ENCODE data around the gene B3GAT1.

The B3GAT1 gene

DNA sequence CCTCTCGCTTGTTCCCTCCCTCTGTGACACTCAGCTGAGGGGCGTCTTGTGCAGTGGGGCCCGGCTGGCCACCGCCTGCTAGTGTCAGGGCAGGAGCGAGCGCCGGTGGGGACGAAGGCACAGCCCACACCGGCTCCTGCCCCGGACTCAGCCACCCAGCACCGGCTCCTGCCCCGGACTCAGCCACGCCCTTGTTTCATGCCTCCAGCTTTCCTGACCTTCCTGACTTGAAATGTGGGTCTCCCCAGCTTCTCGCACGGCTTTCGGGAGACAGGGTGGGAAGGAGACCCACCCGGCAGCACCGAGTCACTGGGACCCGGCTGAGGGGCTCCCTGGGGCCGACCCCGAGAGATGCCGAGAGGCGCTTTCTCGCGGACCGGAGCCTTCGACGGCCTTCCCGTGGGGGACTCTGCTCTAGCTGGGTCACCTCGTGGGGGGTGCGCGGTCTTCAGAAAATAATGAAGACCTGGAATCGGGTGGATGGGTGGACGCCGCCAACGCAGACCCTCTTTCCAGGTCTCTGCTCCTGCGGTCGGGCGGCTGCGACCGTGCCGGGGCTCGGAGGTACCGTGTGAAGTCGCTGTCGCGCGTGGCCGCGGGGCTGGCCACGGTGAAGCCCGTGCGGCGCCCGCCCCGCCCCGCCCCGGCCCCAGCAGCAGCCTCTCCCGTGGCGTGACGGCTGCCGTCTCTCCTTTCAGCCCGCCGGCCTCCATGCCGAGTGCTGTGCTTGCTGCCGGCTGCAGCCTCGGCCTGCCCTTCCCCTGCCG, 70.1 kb downstream of the B3GAT1 start:
- intact Hi-C loops (cut with DNase I; ENCODE audit: low total_unique reads) = no loop called here
- Histone ChIP-seq H3K36me3 (no peaks in the 10 kb centered on the region), H3K4me3 (no peak overlapping the region), H3K27ac (no peak overlapping the region), H3K27me3 (no peaks in the 10 kb centered on the region), H3K9me3 (no peaks in the 10 kb centered on the region), H3K4me1 (no peaks in the 10 kb centered on the region)
- no peak for DNase-seq
- TF ChIP-seq, protein P1, sequence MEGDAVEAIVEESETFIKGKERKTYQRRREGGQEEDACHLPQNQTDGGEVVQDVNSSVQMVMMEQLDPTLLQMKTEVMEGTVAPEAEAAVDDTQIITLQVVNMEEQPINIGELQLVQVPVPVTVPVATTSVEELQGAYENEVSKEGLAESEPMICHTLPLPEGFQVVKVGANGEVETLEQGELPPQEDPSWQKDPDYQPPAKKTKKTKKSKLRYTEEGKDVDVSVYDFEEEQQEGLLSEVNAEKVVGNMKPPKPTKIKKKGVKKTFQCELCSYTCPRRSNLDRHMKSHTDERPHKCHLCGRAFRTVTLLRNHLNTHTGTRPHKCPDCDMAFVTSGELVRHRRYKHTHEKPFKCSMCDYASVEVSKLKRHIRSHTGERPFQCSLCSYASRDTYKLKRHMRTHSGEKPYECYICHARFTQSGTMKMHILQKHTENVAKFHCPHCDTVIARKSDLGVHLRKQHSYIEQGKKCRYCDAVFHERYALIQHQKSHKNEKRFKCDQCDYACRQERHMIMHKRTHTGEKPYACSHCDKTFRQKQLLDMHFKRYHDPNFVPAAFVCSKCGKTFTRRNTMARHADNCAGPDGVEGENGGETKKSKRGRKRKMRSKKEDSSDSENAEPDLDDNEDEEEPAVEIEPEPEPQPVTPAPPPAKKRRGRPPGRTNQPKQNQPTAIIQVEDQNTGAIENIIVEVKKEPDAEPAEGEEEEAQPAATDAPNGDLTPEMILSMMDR (IDR thresholded peaks at IDR 0.05) = no peak

DNA sequence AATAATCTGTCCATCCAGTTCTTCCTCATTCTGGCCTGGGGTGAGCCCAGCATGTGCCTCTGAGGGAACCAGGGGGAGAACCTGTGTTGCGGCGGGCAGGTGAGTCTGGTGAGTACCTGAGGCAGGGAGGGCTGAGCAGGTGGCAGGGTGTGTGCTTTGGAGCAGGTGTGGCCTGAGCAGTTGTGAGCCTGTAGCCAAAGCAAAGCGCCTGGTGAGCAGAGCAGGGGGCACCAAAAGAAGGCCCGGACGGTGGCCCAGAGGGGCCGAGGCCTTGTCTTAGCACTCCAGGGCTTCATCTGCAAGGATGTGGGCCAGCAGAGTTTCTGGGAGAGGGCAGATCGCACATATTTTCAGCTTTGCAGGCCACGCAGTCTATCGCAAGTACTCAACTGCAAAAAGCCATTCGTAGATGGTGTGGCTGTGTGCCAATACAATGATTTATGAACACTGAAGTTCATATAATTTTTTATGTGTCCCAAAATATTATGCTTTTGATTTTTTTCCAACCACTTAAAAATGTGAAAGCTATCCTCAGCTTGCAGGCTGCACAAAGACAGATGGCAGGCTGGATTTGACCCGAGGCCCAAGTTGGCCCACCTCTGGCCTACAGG, 71.6 kb downstream of the B3GAT1 start:
- Histone ChIP-seq H3K27ac (no peak overlapping the region), H3K36me3 (no peaks in the 10 kb centered on the region), H3K27me3 (no peaks in the 10 kb centered on the region), H3K4me3 (no peak overlapping the region), H3K9me3 (no peaks in the 10 kb centered on the region), H3K4me1 (no peaks in the 10 kb centered on the region)
- TF ChIP-seq, protein P1 (IDR thresholded peaks at IDR 0.05) = no peak
- intact Hi-C loops (cut with DNase I; ENCODE audit: low total_unique reads) = no loop called here
- DNase-seq = no peak

DNA sequence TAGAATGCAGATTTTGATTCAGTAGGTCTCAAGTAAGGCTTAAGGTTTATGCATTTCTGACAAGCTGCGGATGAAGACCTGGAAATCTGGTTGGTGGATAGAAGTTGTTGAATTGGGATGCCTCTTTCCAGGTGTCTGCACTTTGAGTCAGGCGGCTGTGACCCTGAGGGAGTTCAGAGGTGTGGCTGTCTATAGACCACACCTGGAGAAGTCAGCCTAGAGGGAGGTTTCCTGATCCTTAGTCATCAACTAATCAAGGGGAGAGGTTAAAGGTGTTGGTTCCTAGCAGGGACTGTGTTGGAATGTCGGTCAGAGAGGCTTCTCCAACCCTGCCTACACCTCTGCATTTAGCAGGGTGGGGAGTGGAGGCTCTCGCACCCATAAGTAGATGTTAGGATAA, 72.3 kb downstream of the B3GAT1 start:
- intact Hi-C loops (cut with DNase I; ENCODE audit: low total_unique reads) = no loop called here
- no peak overlapping the region for H3K27ac ChIP-seq
- no peaks in the 10 kb centered on the region for H3K4me1 ChIP-seq
- H3K9me3 ChIP-seq = no peaks in the 10 kb centered on the region
- no peaks in the 10 kb centered on the region for H3K36me3 ChIP-seq
- H3K27me3 ChIP-seq = no peaks in the 10 kb centered on the region
- DNase-seq = no peak
- H3K4me3 ChIP-seq = no peak overlapping the region
- TF ChIP-seq, protein P1 (IDR thresholded peaks at IDR 0.05) = no peak

DNA sequence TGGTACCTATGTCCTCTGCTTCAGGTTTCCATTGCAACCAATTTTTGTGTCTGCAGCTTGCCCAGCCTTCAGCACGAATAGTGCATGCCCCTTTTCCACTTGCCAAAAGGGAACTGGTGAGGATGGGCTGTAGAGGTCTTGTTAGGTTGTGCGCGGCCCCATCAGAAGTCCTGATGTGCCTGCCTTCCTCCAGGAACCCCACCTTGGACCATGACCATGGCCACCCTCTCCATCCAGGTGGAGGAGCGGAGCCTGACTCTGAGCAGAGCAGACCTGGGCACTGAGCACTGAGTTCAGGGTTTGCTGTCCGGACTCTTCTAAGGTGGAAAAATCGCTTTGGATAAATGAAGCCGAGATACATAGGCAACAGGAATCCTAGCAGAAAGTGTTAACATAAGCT, 73.4 kb downstream of the B3GAT1 start:
- H3K9me3 ChIP-seq = no peaks in the 10 kb centered on the region
- no peak overlapping the region for H3K4me3 ChIP-seq
- no peak overlapping the region for H3K27ac ChIP-seq
- TF ChIP-seq, protein P1 (IDR thresholded peaks at IDR 0.05) = no peak
- H3K27me3 ChIP-seq = no peaks in the 10 kb centered on the region
- H3K36me3 ChIP-seq = no peaks in the 10 kb centered on the region
- DNase-seq = no peak
- intact Hi-C loops (cut with DNase I; ENCODE audit: low total_unique reads) = no loop called here
- no peaks in the 10 kb centered on the region for H3K4me1 ChIP-seq

DNA sequence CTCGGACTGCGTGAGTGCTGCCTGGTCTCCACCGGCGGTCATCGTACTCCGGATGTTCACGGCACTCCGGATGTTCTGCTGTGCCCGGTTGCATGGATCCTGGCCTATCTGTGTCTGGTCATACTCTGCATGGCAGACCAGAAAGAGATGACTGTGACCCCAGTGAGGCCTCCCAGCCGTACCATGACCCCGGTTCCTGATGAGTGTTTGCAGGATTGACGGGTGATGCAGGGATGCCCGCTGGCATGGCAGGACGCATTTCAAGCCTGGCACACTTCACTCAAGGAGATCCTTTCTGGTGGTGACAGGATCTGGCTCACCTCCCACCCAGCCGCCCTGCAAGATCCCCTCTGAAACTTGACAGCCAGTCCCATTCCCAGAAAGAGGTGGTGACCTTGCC, 74.0 kb downstream of the B3GAT1 start:
- TF ChIP-seq, protein P1 (IDR thresholded peaks at IDR 0.05) = no peak
- intact Hi-C loops (cut with DNase I; ENCODE audit: low total_unique reads) = no loop called here
- no peak for DNase-seq
- H3K27me3 ChIP-seq = no peaks in the 10 kb centered on the region
- no peak overlapping the region for H3K27ac ChIP-seq
- H3K9me3 ChIP-seq = no peaks in the 10 kb centered on the region
- H3K36me3 ChIP-seq = no peaks in the 10 kb centered on the region
- H3K4me3 ChIP-seq = no peak overlapping the region
- H3K4me1 ChIP-seq = no peaks in the 10 kb centered on the region

Measured in tibial artery (tissue), 4 donors.